WTC11 (cell line): ENCODE data around the gene RCAN1.

Experiments used
- ATF1 ChIP-seq: sonication (generic); formaldehyde crosslinking; IDR thresholded peaks from 2 replicates; pipeline ENCODE4 v1.8.1; 2023; ENCODE audit warnings: mild to moderate bottlenecking, moderate library complexity, missing genetic modification reagents
- CREB1 ChIP-seq: sonication (generic); formaldehyde crosslinking; IDR thresholded peaks from 2 replicates; pipeline ENCODE4 v1.8.0; 2023; ENCODE audit warnings: mild to moderate bottlenecking, missing genetic modification reagents
- NFYB ChIP-seq: sonication (generic); formaldehyde crosslinking; conservative IDR thresholded peaks from 2 replicates; pipeline ENCODE4 v1.8.0; 2022; ENCODE audit warnings: low read depth, missing genetic modification reagents
- TF ChIP-seq, protein P1 (sequence below): fragments of 200-600 bp; IDR thresholded peaks from 2 replicates; pipeline ENCODE4 v1.8.0; 2022; ENCODE audit warnings: antibody characterized with exemption
- TF ChIP-seq, protein P2 (sequence below): sonication (generic); formaldehyde crosslinking; IDR thresholded peaks from 2 replicates; pipeline ENCODE4 v1.8.1; 2022; ENCODE audit warnings: missing genetic modification reagents, borderline replicate concordance
- TF ChIP-seq, protein P3 (sequence below): sonication (generic); formaldehyde crosslinking; IDR thresholded peaks from 2 replicates; pipeline ENCODE4 v1.8.0; 2022; ENCODE audit warnings: missing genetic modification reagents
- TF ChIP-seq, protein P4 (sequence below): sonication (generic); formaldehyde crosslinking; IDR thresholded peaks from 2 replicates; pipeline ENCODE4 v1.8.0; 2022; ENCODE audit warnings: mild to moderate bottlenecking, missing genetic modification reagents
- TF ChIP-seq, protein P5 (sequence below): sonication (generic); formaldehyde crosslinking; IDR thresholded peaks from 2 replicates; pipeline ENCODE4 v1.8.1; 2023; ENCODE audit warnings: mild to moderate bottlenecking, missing genetic modification reagents, moderate library complexity

DNA sequence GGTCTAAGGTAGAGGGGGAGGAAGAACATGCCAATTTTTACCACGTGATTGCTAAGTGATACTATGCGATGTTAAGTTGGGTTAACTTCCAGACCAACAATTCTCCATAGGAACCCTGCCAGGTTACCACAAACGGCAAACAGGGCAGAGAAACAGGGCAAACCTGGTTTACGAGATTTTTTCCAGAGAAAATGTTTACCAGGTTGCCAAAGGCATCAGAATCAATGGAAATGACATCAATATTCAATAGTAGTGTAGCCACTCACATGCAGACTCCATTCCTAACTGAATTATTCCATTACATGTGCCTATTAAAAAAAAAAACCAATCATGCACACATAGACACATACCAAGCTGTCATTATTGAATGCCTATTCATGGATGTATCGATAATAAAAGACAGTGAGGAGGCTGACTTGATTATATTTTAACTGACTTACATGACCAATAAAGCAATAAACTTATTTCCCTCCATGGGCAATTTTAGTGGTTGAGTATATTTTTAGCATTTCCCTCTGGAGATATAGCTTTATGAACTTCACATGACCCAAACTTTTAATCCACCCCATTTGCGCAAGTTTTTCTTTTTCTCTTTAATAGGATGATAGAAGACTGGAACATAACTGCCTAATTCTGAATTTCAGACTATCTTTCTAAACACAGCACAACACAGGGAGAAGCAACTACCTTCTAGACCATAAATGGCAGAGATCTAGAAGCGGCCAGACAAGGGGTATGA lies 62.4 kb downstream of the RCAN1 start:
- TF ChIP-seq, protein P1, sequence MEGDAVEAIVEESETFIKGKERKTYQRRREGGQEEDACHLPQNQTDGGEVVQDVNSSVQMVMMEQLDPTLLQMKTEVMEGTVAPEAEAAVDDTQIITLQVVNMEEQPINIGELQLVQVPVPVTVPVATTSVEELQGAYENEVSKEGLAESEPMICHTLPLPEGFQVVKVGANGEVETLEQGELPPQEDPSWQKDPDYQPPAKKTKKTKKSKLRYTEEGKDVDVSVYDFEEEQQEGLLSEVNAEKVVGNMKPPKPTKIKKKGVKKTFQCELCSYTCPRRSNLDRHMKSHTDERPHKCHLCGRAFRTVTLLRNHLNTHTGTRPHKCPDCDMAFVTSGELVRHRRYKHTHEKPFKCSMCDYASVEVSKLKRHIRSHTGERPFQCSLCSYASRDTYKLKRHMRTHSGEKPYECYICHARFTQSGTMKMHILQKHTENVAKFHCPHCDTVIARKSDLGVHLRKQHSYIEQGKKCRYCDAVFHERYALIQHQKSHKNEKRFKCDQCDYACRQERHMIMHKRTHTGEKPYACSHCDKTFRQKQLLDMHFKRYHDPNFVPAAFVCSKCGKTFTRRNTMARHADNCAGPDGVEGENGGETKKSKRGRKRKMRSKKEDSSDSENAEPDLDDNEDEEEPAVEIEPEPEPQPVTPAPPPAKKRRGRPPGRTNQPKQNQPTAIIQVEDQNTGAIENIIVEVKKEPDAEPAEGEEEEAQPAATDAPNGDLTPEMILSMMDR, result no peak
- TF ChIP-seq, protein P2, sequence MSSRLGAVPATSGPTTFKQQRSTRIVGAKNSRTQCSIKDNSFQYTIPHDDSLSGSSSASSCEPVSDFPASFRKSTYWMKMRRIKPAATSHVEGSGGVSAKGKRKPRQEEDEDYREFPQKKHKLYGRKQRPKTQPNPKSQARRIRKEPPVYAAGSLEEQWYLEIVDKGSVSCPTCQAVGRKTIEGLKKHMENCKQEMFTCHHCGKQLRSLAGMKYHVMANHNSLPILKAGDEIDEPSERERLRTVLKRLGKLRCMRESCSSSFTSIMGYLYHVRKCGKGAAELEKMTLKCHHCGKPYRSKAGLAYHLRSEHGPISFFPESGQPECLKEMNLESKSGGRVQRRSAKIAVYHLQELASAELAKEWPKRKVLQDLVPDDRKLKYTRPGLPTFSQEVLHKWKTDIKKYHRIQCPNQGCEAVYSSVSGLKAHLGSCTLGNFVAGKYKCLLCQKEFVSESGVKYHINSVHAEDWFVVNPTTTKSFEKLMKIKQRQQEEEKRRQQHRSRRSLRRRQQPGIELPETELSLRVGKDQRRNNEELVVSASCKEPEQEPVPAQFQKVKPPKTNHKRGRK (CRISPR knock-in tag), result no peak
- TF ChIP-seq, protein P3, sequence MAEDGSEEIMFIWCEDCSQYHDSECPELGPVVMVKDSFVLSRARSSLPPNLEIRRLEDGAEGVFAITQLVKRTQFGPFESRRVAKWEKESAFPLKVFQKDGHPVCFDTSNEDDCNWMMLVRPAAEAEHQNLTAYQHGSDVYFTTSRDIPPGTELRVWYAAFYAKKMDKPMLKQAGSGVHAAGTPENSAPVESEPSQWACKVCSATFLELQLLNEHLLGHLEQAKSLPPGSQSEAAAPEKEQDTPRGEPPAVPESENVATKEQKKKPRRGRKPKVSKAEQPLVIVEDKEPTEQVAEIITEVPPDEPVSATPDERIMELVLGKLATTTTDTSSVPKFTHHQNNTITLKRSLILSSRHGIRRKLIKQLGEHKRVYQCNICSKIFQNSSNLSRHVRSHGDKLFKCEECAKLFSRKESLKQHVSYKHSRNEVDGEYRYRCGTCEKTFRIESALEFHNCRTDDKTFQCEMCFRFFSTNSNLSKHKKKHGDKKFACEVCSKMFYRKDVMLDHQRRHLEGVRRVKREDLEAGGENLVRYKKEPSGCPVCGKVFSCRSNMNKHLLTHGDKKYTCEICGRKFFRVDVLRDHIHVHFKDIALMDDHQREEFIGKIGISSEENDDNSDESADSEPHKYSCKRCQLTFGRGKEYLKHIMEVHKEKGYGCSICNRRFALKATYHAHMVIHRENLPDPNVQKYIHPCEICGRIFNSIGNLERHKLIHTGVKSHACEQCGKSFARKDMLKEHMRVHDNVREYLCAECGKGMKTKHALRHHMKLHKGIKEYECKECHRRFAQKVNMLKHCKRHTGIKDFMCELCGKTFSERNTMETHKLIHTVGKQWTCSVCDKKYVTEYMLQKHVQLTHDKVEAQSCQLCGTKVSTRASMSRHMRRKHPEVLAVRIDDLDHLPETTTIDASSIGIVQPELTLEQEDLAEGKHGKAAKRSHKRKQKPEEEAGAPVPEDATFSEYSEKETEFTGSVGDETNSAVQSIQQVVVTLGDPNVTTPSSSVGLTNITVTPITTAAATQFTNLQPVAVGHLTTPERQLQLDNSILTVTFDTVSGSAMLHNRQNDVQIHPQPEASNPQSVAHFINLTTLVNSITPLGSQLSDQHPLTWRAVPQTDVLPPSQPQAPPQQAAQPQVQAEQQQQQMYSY (CRISPR knock-in tag), result no peak
- TF ChIP-seq NFYB (CRISPR knock-in tag), result no peak
- no peak for TF ChIP-seq CREB1 (CRISPR knock-in tag)
- TF ChIP-seq, protein P4, sequence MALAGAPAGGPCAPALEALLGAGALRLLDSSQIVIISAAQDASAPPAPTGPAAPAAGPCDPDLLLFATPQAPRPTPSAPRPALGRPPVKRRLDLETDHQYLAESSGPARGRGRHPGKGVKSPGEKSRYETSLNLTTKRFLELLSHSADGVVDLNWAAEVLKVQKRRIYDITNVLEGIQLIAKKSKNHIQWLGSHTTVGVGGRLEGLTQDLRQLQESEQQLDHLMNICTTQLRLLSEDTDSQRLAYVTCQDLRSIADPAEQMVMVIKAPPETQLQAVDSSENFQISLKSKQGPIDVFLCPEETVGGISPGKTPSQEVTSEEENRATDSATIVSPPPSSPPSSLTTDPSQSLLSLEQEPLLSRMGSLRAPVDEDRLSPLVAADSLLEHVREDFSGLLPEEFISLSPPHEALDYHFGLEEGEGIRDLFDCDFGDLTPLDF, result no peak
- TF ChIP-seq ATF1, result no peak
- TF ChIP-seq, protein P5, sequence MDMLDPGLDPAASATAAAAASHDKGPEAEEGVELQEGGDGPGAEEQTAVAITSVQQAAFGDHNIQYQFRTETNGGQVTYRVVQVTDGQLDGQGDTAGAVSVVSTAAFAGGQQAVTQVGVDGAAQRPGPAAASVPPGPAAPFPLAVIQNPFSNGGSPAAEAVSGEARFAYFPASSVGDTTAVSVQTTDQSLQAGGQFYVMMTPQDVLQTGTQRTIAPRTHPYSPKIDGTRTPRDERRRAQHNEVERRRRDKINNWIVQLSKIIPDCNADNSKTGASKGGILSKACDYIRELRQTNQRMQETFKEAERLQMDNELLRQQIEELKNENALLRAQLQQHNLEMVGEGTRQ (CRISPR knock-in tag), result no peak
